ENCODE data around the gene TBX3. TPM values are rescaled to one million over a fixed set of nuclear protein-coding genes. Genes with fewer than 3 reads are reported as not detected.

Gene TBX3
- total and polyA plus RNA-seq, 8 donors = 0.60 to 4.6 (median 1.7) TPM

DNA sequence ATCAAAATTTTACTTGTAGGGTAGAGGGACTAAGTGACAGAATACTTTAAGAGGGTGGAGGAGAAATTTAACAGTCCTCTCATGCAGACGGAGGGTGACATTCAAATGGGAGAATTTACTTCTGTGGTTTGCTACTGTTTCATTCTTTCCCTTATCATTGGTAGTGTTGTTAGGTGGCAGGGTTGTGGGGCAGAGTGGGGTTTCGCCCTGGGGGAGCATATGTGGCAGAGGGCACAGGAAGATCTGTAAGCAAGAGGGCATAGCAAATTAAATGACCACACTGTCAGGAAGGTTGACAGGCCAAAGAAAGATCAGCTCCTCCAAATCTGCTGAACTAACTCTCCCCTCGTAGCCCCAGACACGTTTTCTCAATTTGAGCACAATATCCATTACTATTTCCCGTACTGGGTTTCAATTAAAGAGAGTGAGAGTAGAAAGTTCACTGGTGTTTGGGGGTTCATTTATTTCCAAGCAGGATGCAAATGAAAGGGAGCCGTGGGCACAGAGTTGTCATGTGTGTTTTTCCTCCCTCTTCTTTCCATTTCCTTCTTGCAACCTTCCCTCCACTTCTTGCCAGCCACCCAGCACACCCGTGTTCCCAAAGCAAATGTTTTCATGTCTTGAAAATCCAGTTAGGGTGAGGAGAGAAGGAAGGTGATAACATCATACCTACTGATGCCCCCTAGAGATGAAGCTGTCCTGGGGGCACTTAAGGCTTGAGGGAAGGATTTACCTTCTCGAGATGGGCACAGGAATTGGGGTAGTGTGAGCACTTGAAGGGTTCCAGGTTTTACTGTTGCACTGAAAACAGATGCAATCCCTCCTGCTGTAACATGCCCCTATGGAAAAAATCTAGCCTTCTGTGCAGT, 6.5 kb upstream of the TBX3 start:
- no peaks in the 10 kb centered on the region for H3K36me3 ChIP-seq
- no peak for DNase-seq
- TF ChIP-seq, protein P1, sequence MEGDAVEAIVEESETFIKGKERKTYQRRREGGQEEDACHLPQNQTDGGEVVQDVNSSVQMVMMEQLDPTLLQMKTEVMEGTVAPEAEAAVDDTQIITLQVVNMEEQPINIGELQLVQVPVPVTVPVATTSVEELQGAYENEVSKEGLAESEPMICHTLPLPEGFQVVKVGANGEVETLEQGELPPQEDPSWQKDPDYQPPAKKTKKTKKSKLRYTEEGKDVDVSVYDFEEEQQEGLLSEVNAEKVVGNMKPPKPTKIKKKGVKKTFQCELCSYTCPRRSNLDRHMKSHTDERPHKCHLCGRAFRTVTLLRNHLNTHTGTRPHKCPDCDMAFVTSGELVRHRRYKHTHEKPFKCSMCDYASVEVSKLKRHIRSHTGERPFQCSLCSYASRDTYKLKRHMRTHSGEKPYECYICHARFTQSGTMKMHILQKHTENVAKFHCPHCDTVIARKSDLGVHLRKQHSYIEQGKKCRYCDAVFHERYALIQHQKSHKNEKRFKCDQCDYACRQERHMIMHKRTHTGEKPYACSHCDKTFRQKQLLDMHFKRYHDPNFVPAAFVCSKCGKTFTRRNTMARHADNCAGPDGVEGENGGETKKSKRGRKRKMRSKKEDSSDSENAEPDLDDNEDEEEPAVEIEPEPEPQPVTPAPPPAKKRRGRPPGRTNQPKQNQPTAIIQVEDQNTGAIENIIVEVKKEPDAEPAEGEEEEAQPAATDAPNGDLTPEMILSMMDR (IDR thresholded peaks at IDR 0.05) = no peak
- peaks cover 0 to 56% (median 6%) of the 10 kb centered on the region in 4 donors for H3K27me3 ChIP-seq
- H3K4me3 ChIP-seq = no peak overlapping the region
- no peak overlapping the region for H3K27ac ChIP-seq
- peaks cover 0 to 5% (median 0%) of the 10 kb centered on the region in 3 donors for H3K4me1 ChIP-seq
- intact Hi-C loops (cut with DNase I) = no loop called here
- FAIRE-seq = no peak
- no peaks in the 10 kb centered on the region for H3K9me3 ChIP-seq
- WGBS, 2 donors = 34 to 42% methylated on average over 8 of the region's 8 CpGs
- ATAC-seq = no peak

DNA sequence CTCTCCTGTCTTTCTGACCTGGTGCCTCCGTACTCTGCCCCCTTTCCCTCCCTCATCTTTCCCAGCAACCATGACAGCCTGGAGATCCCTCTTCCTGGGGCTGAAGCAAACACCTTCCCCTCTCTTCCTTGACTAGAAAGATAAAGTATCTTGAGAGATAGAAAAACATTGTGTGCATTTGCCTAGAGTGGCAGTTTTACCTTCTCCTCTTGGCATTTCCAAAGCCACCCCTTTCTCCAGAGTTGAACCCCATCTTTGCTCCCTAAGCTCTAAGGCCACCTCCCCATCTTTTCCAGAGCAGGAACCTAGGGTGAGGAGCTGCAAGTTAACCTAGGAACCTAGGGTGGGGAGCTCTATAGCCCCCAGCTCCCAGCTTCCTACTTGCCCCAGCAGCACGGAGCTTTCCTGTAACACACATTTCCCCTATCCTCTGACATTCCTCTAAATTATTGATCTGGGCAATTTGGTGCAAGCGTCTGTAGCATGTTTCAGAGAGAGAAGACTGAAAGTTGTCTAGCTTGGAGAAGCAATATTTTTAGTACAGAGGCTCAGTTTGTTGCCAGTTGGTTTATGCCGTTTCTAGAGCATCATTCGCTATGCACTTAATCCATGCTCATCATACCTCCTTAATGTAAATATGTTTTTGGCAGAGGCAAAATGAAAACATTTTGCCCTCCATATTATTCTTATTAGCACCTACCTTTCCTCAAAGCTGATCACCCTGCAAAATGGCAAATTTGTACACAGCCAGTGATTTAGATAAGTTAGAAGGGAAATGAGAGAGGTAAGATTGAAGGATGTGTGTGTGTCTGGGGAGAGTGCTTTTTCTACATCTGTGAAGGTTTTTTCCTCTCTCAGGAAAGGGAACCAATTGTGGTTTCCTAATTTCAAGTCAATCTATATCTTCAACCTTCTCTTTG, 5.4 kb upstream of the TBX3 start:
- DNase-seq (no peak), FAIRE-seq (no peak), ATAC-seq (no peak)
- H3K36me3 ChIP-seq = no peaks in the 10 kb centered on the region
- TF ChIP-seq, protein P1 (IDR thresholded peaks at IDR 0.05) = no peak
- intact Hi-C loops (cut with DNase I) = no loop called here
- WGBS, 2 donors = 22 to 31% methylated on average over 5 of the region's 5 CpGs
- no peak overlapping the region for H3K27ac ChIP-seq
- H3K4me3 ChIP-seq = no peak overlapping the region
- no peaks in the 10 kb centered on the region for H3K9me3 ChIP-seq
- peaks cover 0 to 55% (median 8%) of the 10 kb centered on the region in 4 donors for H3K27me3 ChIP-seq
- H3K4me1 ChIP-seq = peaks cover 0 to 5% (median 4%) of the 10 kb centered on the region in 3 donors

DNA sequence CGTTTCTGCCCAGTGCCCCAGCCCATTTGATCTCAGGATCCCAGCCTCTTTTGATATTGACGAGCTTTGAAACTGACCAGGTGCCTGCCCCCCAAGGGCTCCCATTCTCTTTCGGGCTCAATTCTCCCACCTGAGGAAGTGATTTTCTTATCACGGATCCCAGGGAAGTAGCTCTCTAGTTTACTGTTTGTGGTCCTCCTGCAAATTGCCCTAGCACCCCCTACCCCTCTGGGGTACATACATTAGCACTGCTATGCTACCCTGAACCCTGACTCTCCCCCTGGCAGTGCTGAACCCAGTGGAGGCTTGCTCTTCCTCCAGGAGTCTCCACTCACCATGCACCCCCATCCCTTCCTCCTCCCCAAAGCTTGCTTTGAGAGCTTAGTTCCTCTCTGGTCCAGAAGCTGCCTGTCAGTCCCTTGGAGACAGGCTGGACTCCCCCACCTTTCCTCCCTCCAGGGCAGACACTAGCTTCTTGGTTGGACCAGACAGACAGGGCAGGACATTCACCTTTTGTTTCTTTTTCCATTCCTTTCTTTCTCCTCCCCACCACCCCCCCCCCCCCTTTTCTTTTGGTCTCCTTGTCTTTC, 4.4 kb upstream of the TBX3 start:
- FAIRE-seq (no peak), ATAC-seq (no peak)
- WGBS, 2 donors = 14 to 18% methylated on average over 4 of the region's 4 CpGs

DNA sequence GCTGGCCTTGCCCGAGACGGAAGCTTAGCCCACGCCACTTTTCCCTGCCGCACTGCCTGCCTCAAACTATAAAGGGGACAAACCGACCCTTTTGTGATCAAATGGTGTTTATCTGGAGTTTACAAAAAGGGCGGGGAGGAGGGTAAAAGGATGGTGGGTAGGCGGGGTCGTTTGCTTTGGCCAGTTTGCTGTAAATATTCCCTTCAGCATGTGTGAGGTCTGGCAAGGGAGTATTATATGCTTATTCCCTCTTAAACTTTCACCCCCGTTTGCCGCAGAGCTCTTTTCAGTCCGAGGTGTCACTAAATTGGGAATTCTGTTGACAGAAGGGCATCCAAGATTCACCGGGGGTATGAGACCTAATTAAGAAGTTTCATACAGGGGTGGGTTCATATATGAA, 3.8 kb upstream of the TBX3 start:
- WGBS, 2 donors = 27 to 28% methylated on average over 12 of the region's 12 CpGs
- TF ChIP-seq, protein P1 (IDR thresholded peaks at IDR 0.05) = no peak
- peaks cover 0 to 56% (median 8%) of the 10 kb centered on the region in 4 donors for H3K27me3 ChIP-seq
- H3K27ac ChIP-seq = no peak overlapping the region
- FAIRE-seq (no peak), DNase-seq (no peak), ATAC-seq (no peak)
- H3K4me3 ChIP-seq = no peak overlapping the region
- H3K4me1 ChIP-seq = peaks cover 0 to 10% (median 4%) of the 10 kb centered on the region in 3 donors
- intact Hi-C loops (cut with DNase I) = no loop called here
- H3K36me3 ChIP-seq = no peaks in the 10 kb centered on the region
- no peaks in the 10 kb centered on the region for H3K9me3 ChIP-seq

More for the DNA sequence above, 4.4 kb upstream of the TBX3 start:
- intact Hi-C loops (cut with DNase I) = no loop called here
- Histone ChIP-seq H3K4me3 (no peak overlapping the region), H3K9me3 (no peaks in the 10 kb centered on the region), H3K36me3 (no peaks in the 10 kb centered on the region), H3K27ac (no peak overlapping the region), H3K4me1 (peaks cover 0 to 10% (median 4%) of the 10 kb centered on the region in 3 donors), H3K27me3 (peaks cover 0 to 51% (median 8%) of the 10 kb centered on the region in 4 donors)
- TF ChIP-seq, protein P1 (IDR thresholded peaks at IDR 0.05) = no peak
- no peak for DNase-seq
